Esophagus muscularis mucosa (tissue), 4 donors: ENCODE measurements around the gene CYP24A1. TPM values are rescaled to one million over a fixed set of nuclear protein-coding genes. Genes with fewer than 3 reads are reported as not detected.

Experiments
- DNase-seq: peaks from one replicate; pipeline ENCODE4 v3.0.0-alpha.2; 2017; ENCODE audit errors: extremely low spot score
- H3K27ac ChIP-seq, 4 donors: fragments of 200-600 bp; sonication (generic); replicated peaks in 1 of 4; 1 replicate in 3 of 4; 2 replicates in 1 of 4; pipeline ENCODE4 v1.5.1; 2016 to 2019; ENCODE audit warnings: mild to moderate bottlenecking in 1 of 4
- H3K27me3 ChIP-seq, 4 donors: fragments of 200-600 bp; sonication (generic); one replicate each; pipeline versions ENCODE4 v1.5.1 to v1.6.0; 2016 to 2019
- H3K36me3 ChIP-seq, 4 donors: fragments of 200-600 bp; sonication (generic); one replicate each; pipeline ENCODE4 v1.5.1; 2016 to 2019
- H3K4me1 ChIP-seq, 4 donors: fragments of 200-600 bp; sonication (generic); one replicate each; pipeline ENCODE4 v1.5.1; 2016 to 2019
- H3K4me3 ChIP-seq, 4 donors: fragments of 200-600 bp; sonication (generic); 1 replicate in 2 of 4; 2 replicates in 2 of 4; pipeline ENCODE4 v1.5.1; 2016 to 2019; ENCODE audit warnings: mild to moderate bottlenecking in 4 of 4, moderate library complexity in 1 of 4
- H3K9me3 ChIP-seq, 4 donors: fragments of 200-600 bp; sonication (generic); 1 replicate in 3 of 4; 2 replicates in 1 of 4; pipeline ENCODE4 v1.5.1; 2016 to 2019
- CTCF ChIP-seq, 3 experiments: fragments of 200-600 bp in 2 of 3; fragments of 450-650 bp in 1 of 3; sonication (generic) in 2 of 3; IDR thresholded peaks; one replicate each; pipeline ENCODE4 v1.5.1; 2017 to 2019; ENCODE audit warnings: antibody characterized with exemption in 3 of 3, mild to moderate bottlenecking in 2 of 3, moderate library complexity in 1 of 3
- EP300 ChIP-seq: sonication (generic); formaldehyde crosslinking; IDR thresholded peaks from one replicate; pipeline ENCODE4 v1.6.1; 2017; ENCODE audit warnings: antibody characterized with exemption
- POLR2A ChIP-seq: fragments of 450-650 bp; IDR thresholded peaks from one replicate; pipeline ENCODE4 v1.6.1; 2017; ENCODE audit warnings: antibody characterized with exemption, moderate library complexity, mild to moderate bottlenecking, low read depth
- POLR2AphosphoS5 ChIP-seq, 2 donors: sonication (generic); formaldehyde crosslinking; IDR thresholded peaks; one replicate each; pipeline ENCODE4 v1.6.1; 2017; ENCODE audit warnings: antibody characterized with exemption in 2 of 2
- whole genome bisulfite sequencing: methylation state at CpG from one replicate; pipeline ENCODE4 v1.1.5; 2018; 5-methylcytosine and 5-hydroxymethylcytosine counted together
- intact Hi-C: fragments of 100-400 bp; cut with DNase I; formaldehyde crosslinking; loops from one replicate; pipeline ENCODE4 v1.15.1; 2023
- total RNA-seq, 4 donors: library from RNA; depleted of rRNA; stranded (reverse); fragments of >200 nt; gene quantifications; one replicate each; pipeline versions ENCODE4 v1.1.0 to v1.2.1, GENCODE V29; 2016

CYP24A1 gene
- total RNA-seq, 4 donors from 2014 or later, result not detected

- intact Hi-C loops, result loop anchor here (5.0 kb wide), 1 partner anchor 427 kb away; no protein-coding TSS in a partner anchor
Measured at GRCh38 chr20:54220722-54221121, 46.9 kb upstream of the CYP24A1 start.

GRCh38 chr20:54219751-54220426 is 46.1 kb upstream of the CYP24A1 start:
- intact Hi-C loops, result loop anchor here (5.0 kb wide), 1 partner anchor 427 kb away; no protein-coding TSS in a partner anchor
- Histone ChIP-seq H3K36me3 (peaks cover 0 to 28% (median 11%) of the 10 kb centered on the region in 4 donors), H3K4me1 (peaks cover 5 to 9% (median 7%) of the 10 kb centered on the region in 4 donors), H3K27ac (no peak overlapping the region), H3K9me3 (no peaks in the 10 kb centered on the region), H3K4me3 (no peak overlapping the region), H3K27me3 (no peaks in the 10 kb centered on the region)
- DNase-seq, result no peak
- TF ChIP-seq POLR2AphosphoS5 (IDR thresholded peaks at IDR 0.05) (no peak), CTCF (IDR thresholded peaks at IDR 0.05) (peak; percentile 27 to 46 (median 32))
- WGBS, result 74% methylated on average over 6 of the region's 6 CpGs

More at GRCh38 chr20:54220722-54221121, 46.9 kb upstream of the CYP24A1 start:
- Histone ChIP-seq H3K4me3 (no peak overlapping the region), H3K27me3 (no peaks in the 10 kb centered on the region), H3K4me1 (peaks cover 5 to 9% (median 6%) of the 10 kb centered on the region in 4 donors), H3K27ac (no peak overlapping the region), H3K36me3 (peaks cover 0 to 20% (median 11%) of the 10 kb centered on the region in 4 donors), H3K9me3 (no peaks in the 10 kb centered on the region)
- no peak for DNase-seq
- TF ChIP-seq EP300 (no peak), CTCF (IDR thresholded peaks at IDR 0.05) (no peak), POLR2AphosphoS5 (IDR thresholded peaks at IDR 0.05) (no peak), POLR2A (no peak)
- WGBS, result 98% methylated on average over 6 of the region's 6 CpGs

- H3K36me3 ChIP-seq, result peaks cover 0 to 34% (median 11%) of the 10 kb centered on the region in 4 donors
- peaks cover 5 to 12% (median 7%) of the 10 kb centered on the region in 4 donors for H3K4me1 ChIP-seq
- no peaks in the 10 kb centered on the region for H3K9me3 ChIP-seq
- no peak for TF ChIP-seq EP300
- DNase-seq, result no peak
- no peak overlapping the region for H3K27ac ChIP-seq
- intact Hi-C loops, result no loop called here
- no peak overlapping the region for H3K4me3 ChIP-seq
- H3K27me3 ChIP-seq, result no peaks in the 10 kb centered on the region
Measured at GRCh38 chr20:54218470-54218869, 44.7 kb upstream of the CYP24A1 start.

- 88% methylated on average over 7 of the region's 7 CpGs for WGBS
- H3K4me3 ChIP-seq, result no peak overlapping the region
- no peaks in the 10 kb centered on the region for H3K27me3 ChIP-seq
- H3K36me3 ChIP-seq, result peaks cover 0 to 34% (median 11%) of the 10 kb centered on the region in 4 donors
- no peak for DNase-seq
- peaks cover 5 to 14% (median 7%) of the 10 kb centered on the region in 4 donors for H3K4me1 ChIP-seq
- intact Hi-C loops, result no loop called here
- TF ChIP-seq EP300 (no peak), POLR2AphosphoS5 (IDR thresholded peaks at IDR 0.05) (no peak), POLR2A (no peak), CTCF (IDR thresholded peaks at IDR 0.05) (no peak)
- H3K9me3 ChIP-seq, result no peaks in the 10 kb centered on the region
- no peak overlapping the region for H3K27ac ChIP-seq
Measured at GRCh38 chr20:54217762-54218161, 44.0 kb upstream of the CYP24A1 start.

- peaks cover 9 to 33% (median 13%) of the 10 kb centered on the region in 4 donors for H3K4me1 ChIP-seq
- H3K4me3 ChIP-seq, result no peak overlapping the region
- no peak for DNase-seq
- H3K27ac ChIP-seq, result no peak overlapping the region
- no peak for TF ChIP-seq CTCF (IDR thresholded peaks at IDR 0.05)
- TF ChIP-seq POLR2AphosphoS5 (IDR thresholded peaks at IDR 0.05), result no peak
- no peak for TF ChIP-seq EP300
- TF ChIP-seq POLR2A, result no peak
- intact Hi-C loops, result no loop called here
- WGBS, result 93% methylated on average over 3 of the region's 3 CpGs
- H3K9me3 ChIP-seq, result no peaks in the 10 kb centered on the region
- H3K36me3 ChIP-seq, result peaks cover 0 to 34% (median 11%) of the 10 kb centered on the region in 4 donors
- H3K27me3 ChIP-seq, result no peaks in the 10 kb centered on the region
Measured at GRCh38 chr20:54215157-54215789, 41.5 kb upstream of the CYP24A1 start.
